HG03457 (cell line): ENCODE results near the gene DBH.

Source experiments
- ATAC-seq: cut with Tn5 transposase; IDR thresholded peaks from one replicate; pipeline ENCODE4 v1.9.1; 2021; ENCODE audit warnings: moderate number of reproducible peaks; ENCODE audit not compliant: unreplicated experiment

The DBH gene

DNA sequence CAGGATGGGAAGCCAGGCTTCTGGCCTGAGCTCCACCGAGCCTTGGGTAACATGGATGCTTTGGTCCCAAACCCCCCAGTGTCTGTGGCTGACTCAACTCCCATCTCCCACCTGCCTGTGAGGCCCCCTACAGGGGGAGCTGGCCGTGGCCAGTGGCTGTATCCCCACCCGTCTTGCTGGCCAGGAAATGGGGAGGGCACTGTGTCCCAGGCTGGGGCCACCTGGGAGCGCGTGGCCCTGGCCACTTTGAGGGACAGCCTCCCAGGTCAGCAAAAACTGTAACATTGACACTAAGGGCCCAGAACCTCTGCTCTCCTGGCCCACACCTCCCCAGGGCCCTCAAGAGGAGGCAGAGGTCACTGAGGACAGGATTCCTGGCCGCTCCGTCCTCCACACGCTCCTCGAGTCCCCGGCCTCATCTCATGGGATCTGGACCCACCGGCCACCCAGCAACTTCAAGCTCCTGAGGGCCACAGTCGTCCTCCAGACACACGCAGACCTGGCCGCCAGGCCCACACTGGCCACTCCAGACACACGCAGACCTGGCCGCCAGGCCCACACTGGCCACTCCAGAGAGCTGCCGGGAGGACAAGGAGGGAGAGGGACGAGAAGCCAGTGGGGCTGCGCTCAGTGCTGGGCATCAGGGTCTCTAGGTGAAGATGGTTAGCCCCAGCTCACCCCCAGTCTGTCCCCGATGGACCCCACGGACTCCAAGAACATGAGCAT, 44.2 kb downstream of the DBH start:
- no peak for ATAC-seq

DNA sequence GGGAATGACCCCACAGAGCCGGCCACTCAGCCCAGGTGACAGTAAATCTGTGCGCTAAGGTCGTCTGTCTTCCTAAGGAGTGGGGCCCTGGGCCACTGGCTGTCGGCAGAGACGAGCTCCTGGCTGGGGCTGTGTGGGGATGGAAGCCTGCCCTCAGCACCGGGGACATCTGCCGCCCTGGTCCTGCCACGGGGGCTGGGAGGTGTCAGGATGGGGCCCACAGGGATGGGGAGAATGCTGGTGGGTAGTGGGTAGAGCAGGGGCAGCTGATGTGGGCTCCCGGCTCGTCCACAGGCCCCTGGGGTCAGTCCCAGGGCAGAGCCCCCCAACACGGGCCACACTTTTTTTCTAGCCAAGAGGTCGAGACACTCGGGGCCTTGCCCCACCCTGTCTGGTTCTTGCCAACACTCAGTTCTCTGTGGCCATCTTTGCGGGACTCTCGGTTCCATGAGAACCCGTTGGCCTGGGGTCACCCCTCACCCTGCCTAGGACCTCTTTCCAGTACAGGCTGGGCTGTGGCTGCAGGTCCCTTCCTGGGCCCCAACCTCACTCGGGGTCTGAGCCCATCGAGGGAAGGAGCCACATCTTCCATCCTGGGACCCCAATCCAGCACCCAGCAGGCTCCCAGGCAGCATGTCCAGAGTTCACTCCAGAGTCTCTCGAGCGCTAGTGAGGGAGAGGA, 45.0 kb downstream of the DBH start:
- ATAC-seq, result no peak

DNA sequence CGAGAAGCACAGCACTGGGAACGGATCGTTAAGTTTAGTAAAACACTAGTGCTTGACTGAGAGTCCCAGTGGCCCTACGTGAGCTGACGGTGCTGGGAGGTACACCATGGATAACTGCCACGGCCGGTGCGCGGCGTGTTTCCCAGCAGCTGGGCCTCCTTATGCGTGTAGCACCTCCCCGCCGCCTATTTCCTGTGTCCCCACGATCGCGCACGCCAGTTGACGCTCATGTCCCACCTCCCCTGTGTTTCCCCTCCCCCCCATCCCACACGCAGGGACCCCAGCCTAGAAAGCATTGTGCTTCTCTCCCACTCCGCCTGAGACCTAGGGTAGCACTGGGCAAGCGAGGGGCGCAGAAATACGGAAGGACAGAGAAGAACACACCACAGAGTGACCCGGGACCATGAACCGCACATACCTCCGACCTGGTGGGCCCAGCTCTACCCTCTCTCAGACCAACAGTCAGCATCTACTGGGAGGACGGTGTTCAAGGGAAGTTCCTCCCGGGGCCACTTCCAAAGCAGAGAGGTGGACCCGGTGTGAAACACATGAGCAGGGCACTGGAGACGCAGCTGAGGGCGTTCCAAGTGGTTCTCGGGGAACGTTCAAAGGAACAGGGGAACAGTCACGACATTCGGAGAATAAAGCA, 45.6 kb downstream of the DBH start:
- ATAC-seq, result no peak

DNA sequence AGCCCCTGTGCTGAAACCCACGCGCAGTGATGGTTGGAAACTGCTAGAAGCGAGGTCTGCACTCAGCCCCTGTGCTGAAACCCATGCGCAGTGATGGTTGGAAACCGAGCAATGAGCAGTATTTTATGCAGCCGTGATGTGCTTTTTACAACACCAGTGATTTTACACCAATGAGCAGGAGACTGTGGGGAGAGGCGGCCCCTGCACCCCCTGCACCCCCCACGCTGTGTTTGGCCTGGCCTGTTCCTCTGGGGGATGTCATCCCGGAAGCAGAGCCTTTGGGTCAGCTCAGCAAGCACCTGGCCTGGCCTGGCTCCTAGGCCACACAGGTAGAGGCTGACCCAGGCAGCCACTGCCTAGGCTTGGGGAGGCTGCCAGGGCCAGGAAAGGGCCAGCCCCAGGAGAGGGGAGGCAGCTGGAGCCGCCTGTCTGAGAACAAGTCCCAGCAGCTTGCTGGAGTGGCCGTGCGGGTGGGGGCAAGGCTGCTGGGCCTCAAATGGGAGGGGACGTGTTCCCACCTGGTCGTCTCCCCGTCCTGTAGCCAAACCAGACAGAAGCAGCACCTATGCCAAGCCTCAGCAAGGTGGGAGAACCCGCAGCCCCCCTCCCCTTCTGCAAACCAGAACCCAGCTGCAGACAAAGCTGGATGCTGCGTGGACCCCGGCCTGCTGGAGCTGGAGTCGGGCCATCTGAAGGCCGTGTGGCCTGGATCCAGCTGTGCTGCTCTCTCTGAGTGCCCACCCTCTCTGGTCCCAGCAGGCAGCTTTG, 46.8 kb downstream of the DBH start:
- ATAC-seq, result no peak

DNA sequence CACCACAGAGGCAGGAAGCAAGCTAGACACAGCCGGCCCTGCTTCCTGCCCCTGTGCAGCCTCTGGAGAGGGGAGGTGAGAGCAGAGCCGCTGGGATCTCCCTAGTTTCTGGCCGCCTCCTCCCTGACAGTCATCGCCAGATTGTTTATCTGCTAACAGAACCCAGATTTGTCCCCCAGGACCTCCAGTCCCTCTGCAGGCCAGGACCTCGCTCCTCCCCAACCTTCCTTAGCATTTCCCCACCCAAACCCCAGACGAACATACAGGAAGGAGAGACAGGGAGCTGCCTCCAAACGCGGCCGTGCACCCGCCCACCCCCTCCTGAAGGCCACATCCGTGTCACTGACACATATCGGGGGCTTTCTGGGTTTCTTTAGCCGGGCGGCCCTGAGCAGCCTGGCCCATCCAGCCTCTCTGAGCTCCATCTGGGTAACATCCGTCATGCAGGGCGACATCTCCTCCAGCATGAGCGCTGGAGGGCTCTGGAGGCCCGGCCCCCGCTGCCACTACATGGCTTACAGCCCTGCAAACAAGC, 47.5 kb downstream of the DBH start:
- no peak for ATAC-seq

DNA sequence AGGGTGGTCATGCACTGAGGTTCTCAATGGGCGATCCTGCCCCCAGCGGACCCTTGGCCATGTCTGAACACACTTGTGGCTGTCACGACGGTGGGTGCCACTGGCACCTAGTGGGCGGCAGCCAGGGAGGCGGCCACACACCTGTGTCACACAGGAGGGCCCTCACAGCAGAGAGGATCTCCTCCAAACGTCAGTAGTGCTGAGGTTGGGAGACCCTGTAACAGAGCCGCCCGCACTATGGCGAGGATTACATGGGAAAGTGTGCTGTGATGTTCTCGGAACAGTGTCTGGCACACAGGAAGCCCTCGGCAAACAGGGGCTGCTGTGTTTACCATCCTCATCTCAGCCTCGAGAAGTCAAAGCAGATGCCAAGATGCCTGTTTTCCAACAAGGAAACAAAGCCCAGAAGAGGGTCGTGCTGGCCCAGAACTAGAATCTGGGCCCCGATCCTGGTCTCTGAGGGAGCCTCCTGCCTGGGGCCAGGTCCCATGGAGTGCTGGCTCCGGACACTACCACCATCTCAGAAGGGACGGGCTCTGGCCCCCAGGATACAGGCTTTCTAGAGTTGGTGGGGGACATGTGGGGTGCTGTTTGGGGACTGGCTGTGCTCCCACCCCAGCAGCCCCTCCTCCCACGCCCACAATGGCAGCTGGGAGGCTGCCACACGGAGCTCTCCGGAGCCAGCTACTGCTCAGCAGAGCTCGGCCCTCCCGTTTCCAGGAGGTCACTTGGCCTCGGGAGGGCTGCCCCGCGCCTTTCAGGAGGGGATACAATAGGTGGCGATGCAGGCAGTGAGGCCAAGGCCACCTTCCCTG, 48.2 kb downstream of the DBH start:
- no peak for ATAC-seq

DNA sequence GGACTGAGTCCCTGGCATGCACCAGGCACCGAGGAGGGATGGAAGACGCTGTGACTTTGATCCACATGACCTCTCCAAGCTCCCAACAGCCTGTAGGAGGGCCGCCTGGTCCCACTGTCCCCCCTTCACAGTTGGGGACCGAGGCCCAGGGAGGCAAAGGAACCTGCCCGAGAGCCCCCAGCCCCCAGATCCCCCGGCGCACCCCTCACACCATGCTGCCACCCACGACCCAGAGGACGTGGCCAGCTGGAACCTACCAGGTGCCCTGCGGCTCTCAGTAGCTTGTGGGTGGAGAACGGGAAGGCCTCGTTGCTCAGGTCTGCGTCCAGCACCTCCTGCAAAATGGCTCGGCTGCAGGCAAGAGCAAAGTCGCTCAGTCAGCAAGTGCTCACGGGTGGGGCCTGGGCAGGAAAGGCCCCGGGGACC, 48.8 kb downstream of the DBH start:
- no peak for ATAC-seq

DNA sequence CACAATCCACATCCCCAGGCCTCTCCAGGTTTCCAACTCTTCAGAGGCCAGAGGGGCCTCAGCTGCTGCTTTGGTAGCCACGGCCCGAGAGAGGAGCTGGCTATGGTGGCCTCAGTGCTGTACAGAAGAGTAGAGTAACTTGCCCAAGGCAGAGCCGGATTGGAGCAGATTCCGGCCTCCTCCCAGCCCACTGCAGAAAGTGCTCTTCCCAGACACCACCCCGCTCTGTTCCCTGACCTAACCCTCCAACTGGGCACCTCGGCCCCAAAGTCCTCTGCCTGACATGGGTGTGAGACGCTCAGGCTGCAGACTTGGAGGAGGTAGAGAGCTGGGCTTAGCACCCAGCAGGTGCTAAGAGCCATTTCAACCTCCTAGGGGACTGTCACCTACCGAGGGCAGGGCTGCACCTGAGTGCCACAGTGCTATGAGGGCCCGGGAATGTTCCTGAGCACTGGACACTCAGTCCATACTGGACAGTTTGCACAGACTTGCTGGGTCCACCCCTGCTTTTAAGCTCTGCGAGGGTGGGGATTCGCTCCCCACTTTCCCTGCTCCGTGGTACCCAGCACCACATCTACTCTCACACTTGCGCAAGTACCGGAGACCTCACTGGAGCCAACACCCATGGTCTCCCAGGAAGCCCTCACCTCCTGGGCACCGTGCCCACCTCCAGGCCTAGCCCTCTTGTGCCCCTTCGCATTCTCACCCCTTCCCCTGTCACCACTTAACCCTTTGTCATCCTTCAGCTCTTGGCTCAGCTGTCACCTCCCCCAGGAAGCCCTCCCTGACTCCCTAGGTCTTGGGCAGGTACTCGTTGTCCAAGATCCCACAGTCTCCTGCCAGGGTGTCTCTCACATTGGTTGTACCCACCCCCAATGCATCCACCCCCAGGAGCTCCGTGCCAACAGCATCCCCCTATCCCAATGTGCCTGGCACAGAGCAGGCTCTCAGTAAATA, 49.8 kb downstream of the DBH start:
- no peak for ATAC-seq

DNA sequence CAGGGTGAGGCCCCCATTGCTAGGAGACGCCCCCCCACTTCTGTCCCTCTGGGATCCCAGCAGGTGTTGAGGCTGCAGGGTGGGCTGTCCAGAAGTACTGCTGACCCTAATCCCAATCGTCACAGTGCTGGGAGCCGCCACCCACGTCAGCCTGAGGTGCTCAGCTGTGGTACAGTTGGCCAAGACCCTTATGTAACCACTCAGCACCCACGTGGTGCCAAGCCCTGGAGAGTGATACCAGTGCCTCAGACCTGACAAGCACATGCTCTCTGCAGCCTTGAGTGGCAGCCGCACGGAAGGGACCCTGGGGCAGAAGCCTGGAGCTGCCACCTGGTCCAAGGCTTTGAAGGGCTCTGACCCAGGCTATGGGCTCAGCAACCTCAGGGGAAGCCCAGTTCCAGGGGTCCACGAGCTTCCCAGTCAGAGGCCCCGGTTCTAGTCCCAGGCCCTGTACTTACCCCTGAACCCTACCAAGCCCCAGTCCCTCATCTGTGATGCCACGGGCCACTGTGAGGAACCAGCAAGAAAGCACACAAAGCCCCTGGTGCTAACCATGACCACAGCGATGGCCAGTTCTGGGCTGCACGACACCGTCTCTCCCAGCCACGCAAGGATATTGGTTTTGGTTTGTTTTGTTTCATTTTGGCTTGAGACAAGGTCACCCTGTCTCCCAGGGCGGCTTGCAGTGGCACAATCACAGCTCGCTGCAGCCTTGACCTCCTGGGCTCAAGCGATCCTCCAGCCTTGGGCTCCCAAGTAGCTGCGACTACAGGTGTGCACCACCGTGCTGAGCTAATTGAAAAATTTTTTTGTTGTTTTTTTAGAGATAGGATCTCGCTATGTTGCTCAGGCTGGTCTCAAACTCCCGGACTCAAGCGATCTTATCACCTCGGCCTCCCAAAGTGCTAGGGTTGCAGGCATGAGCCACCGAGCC, 50.7 kb downstream of the DBH start:
- no peak for ATAC-seq

DNA sequence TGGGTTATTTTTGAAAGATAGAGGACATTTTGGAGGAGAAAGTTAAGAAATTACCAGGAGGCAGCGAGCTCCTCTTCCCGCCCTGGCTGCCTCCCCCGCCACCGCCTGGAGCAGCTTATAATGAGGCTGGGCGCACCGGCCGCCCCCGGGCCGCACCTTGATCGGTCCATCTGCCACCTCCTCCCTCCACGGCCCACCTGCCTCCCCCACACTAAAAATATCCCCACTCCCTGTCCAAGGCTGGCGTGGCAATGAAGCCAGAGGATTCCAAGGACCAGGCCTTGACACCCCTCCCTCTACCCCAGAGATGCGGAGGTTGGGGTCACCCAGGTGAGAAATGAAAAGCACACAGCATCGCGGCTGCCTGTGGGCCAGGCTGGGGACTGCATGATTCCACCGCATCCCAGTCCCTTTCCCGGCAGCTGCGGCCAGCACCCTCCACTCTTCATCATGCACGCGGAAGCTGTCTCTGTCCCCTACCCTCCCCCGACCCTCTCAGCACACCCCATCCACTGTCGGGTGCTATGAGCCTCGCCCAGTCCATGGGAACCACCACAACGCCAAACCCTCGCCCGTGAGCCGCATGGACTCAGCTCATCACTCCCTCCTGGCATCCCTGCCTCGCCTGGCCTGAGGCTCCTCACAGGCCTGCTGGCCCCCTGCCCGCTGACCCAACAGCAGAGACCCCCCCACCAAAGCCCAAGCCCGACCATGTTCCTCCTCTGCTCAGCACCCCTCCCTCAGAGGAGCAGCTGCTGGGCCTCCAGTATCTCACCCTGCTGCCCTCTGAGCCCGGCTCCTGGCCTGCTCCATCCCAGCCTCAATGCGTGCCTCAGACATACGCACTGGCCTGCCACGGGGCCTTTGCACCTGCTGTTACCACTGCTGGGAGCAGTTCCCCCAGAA, 51.9 kb downstream of the DBH start:
- ATAC-seq, result no peak

DNA sequence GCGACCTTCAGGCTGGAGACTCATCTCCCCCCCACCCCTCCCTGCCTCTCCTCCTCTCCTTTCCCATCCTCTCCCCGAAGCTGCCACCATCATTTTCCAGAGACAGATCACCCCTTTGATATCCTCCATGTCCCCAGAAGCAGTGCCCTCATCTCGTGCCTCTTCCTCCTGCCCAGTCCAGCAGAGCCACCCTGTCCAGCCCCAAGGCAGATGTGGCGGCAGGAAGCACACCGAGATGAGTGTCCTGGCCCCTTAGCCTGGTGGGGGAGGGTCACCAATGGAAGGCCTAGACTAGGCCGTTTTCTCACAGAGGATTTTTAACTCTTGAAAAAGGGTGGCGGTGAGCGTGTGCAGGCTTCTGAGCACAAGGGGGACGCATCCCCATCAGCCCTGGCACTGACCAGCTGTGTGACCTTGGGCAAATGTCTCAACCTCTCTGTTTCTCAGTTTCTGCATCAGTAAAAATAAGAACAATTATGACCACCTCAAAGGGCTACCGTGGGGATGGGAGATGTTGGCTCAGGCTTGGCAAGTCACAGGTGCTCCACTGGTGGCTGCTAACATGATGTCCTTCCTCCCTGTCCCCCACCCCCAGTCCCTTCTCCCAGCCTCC, 53.1 kb downstream of the DBH start:
- no peak for ATAC-seq

DNA sequence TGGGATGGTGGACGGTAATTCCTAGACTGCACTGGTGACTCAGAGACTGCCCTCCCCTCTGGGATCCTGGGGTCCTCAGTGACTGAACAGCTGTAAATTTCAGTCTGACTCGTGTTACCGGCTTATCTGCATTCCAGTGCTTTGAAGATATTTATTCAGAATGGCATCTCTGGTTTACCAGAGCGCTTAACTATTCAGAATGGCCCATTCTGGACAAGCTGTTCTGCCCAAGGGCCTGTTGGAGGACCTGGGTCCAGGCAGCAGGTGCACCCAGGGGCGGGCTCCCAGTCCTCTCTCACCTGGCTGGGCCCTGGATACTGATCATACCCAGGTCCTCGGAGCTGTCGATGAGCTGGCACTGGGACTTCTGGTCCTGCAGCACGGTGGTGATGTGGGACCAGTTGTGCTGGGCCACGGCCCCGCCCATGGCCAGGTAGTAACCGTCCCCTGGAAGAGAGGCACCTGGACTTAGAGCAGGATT, 54.0 kb downstream of the DBH start:
- ATAC-seq, result no peak

DNA sequence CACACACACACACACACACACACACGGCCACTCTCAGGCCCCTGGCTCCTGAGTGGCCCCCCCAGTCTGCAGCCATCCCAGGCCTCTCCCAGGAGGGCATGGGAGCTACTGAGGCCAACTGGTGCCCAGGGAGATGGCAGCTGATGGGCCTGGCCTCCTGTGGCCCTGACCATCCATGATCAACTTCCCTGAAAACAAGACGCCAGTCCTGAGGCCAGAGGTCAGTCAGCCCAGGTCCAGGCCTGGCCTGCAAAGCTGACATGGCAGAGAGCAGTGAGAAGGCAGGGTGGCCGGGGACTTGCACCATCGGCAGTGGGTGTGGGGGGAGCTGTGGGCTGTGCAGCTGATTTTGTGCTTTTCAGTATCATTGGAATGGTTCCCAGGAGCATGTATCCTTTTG, 55.0 kb downstream of the DBH start:
- no peak for ATAC-seq

DNA sequence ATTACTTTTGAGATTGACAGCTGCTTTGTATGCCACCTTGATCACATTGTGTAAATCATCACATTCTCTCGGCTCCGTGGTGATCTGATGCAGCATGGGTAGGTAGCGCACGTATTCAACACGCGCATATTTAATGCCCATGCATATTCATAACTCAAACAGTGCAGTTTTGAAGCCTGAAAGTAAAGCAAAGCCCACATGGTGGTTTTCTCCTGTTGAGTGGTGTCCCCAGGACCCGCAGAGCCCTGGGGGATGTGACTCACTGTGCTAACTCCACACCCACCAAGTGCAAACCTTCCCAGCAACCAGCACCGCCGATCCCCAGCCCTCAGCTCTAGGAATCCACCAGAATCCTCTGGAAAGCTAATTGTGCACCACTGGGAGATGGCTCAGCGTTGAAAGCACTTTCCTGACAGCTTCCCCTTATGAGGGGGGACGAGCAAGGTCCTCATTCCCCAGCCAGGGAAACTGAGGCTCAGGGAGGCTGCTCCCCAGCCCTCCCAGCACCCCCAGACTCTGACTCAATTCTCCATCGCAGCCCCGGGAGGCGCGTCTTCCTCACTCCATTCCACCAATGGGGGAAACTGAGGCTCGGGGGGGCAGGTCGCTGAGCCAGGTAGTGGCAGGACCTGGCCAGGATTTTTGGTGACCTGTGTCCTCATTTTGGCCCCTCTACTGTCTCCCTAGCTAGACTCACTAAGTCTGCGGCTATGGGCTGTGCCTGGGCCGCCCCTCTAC, 55.6 kb downstream of the DBH start:
- no peak for ATAC-seq

DNA sequence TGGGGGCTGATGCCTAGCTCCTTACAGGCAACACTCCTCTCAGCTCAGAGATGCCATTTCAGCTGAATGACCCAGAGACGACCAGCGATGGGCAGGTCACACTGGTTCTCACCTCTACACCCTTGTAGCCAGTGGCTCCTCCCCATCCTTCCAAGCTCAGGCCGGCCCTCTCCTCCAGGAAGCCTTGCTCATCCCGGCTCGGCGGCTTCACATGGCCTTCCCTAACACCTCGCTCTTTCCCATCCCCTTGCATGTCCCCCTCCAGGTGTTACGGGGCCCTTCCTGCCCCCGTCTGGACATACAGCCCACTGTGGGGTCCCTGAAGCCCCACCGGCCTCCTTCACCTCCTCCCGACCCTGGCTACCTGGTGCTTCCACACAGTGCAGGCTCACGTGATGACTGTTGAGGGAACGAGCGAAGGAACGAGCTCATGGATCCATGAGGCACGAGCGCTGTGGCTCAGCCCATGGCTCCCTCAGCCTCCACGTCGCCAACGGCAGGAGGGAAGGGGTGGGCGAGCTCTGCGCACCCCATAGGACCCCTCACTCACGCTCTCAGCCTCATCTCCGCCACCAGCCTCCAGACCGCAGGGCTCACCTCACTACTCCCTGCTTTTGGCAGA, 56.3 kb downstream of the DBH start:
- ATAC-seq, result no peak
